Sigmoid colon (tissue), 7 donors: Measurements from ENCODE around the gene CD37. TPM values are rescaled to one million over a fixed set of nuclear protein-coding genes. Genes with fewer than 3 reads are reported as not detected.
"Not testable (repeated sequence)": the region's sequence is repeated elsewhere in the genome, so short reads cannot be mapped to it uniquely, and the experiment has no call there.

ENCODE experiments used
- DNase-seq: peaks from one replicate; pipeline ENCODE4 v3.0.0-alpha.2; 2019
- H3K27ac ChIP-seq, 4 donors: fragments of 200-600 bp; sonication (generic); one replicate each; pipeline ENCODE4 v1.5.1; 2016 to 2019; ENCODE audit warnings: mild to moderate bottlenecking in 1 of 4
- H3K27me3 ChIP-seq, 3 donors: fragments of 200-600 bp; sonication (generic); one replicate each; pipeline ENCODE4 v1.5.1; 2019; ENCODE audit warnings: mild to moderate bottlenecking in 1 of 3
- H3K36me3 ChIP-seq, 4 donors: fragments of 200-600 bp; sonication (generic); one replicate each; pipeline ENCODE4 v1.5.1; 2016 to 2019
- H3K4me1 ChIP-seq, 4 donors: fragments of 200-600 bp; sonication (generic); one replicate each; pipeline ENCODE4 v1.5.1; 2017 to 2019
- H3K4me3 ChIP-seq, 4 donors: fragments of 200-600 bp; sonication (generic); one replicate each; pipeline ENCODE4 v1.5.1; 2017 to 2019; ENCODE audit warnings: mild to moderate bottlenecking in 2 of 4, moderate library complexity in 1 of 4
- H3K9me3 ChIP-seq, 4 donors: fragments of 200-600 bp in 3 of 4; sonication (generic) in 3 of 4; one replicate each; pipeline versions ENCODE4 v1.5.1 to v1.6.1; 2013 to 2019
- EP300 ChIP-seq, 4 donors: sonication (generic); formaldehyde crosslinking; IDR thresholded peaks; one replicate each; pipeline ENCODE4 v1.6.1; 2017; ENCODE audit warnings: antibody characterized with exemption in 4 of 4
- POLR2A ChIP-seq, 2 donors: fragments of 450-650 bp; IDR thresholded peaks; one replicate each; pipeline ENCODE4 v1.6.1; 2016; ENCODE audit warnings: antibody characterized with exemption in 2 of 2, mild to moderate bottlenecking in 2 of 2, moderate library complexity in 2 of 2
- POLR2AphosphoS5 ChIP-seq, 4 donors: sonication (generic); formaldehyde crosslinking; IDR thresholded peaks; one replicate each; pipeline ENCODE4 v1.6.1; 2017; ENCODE audit warnings: antibody characterized with exemption in 4 of 4
- WGBS, 2 donors: extraction: QIAGEN DNeasy Blood & Tissue Kit; methylation state at CpG; one replicate each; pipeline ENCODE4 v1.1.7; 2013; 5-methylcytosine and 5-hydroxymethylcytosine counted together
- intact Hi-C: fragments of 100-400 bp; cut with DNase I; formaldehyde crosslinking; loops from one replicate; pipeline ENCODE4 v1.15.1; 2023
- polyA plus RNA-seq, 3 donors: library from polyadenylated mRNA; stranded (reverse); fragments of 200-250 nt; gene quantifications; one replicate each; pipeline ENCODE4 v1.2.3, GENCODE V29; 2013
- total RNA-seq, 4 donors: library from RNA; depleted of rRNA; stranded (reverse); fragments of >200 nt; gene quantifications; one replicate each; pipeline ENCODE4 v1.1.0, GENCODE V29; 2016
- TF ChIP-seq, protein P1 (sequence below), 4 experiments: fragments of 450-650 bp in 3 of 4; fragments of 200-600 bp in 1 of 4; IDR thresholded peaks; one replicate each; pipeline ENCODE4 v1.5.1; 2016 to 2019; ENCODE audit warnings: antibody characterized with exemption in 4 of 4, mild to moderate bottlenecking in 3 of 4, moderate library complexity in 2 of 4
- donor health status: healthy with polysubstance abuse.
- donor health status: Bipolar disorder and iron deficiency.
- donor health status: healthy.

CD37 gene
- total and polyA plus RNA-seq, 7 donors: 5.8 to 220 (median 9.4) TPM

GRCh38 chr19:49368711-49369358 is 33.6 kb downstream of the CD37 start:
- TF ChIP-seq POLR2AphosphoS5 (IDR thresholded peaks at IDR 0.05) (no peak), EP300 (IDR thresholded peaks at IDR 0.05) (no peak), POLR2A (IDR thresholded peaks at IDR 0.05) (no peak)
- TF ChIP-seq, protein P1, sequence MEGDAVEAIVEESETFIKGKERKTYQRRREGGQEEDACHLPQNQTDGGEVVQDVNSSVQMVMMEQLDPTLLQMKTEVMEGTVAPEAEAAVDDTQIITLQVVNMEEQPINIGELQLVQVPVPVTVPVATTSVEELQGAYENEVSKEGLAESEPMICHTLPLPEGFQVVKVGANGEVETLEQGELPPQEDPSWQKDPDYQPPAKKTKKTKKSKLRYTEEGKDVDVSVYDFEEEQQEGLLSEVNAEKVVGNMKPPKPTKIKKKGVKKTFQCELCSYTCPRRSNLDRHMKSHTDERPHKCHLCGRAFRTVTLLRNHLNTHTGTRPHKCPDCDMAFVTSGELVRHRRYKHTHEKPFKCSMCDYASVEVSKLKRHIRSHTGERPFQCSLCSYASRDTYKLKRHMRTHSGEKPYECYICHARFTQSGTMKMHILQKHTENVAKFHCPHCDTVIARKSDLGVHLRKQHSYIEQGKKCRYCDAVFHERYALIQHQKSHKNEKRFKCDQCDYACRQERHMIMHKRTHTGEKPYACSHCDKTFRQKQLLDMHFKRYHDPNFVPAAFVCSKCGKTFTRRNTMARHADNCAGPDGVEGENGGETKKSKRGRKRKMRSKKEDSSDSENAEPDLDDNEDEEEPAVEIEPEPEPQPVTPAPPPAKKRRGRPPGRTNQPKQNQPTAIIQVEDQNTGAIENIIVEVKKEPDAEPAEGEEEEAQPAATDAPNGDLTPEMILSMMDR (IDR thresholded peaks at IDR 0.05): no peak
- peaks cover 0 to 5% (median 1%) of the 10 kb centered on the region in 4 donors for H3K4me1 ChIP-seq
- peaks cover 0 to 9% (median 5%) of the 10 kb centered on the region in 4 donors for H3K9me3 ChIP-seq
- intact Hi-C loops: no loop called here
- no peak overlapping the region for H3K4me3 ChIP-seq
- 83% methylated on average over 5 of the region's 5 CpGs for WGBS, 2 donors
- DNase-seq: no peak
- no peak overlapping the region for H3K27ac ChIP-seq
- no peaks in the 10 kb centered on the region for H3K27me3 ChIP-seq
- H3K36me3 ChIP-seq: no peaks in the 10 kb centered on the region

- Histone ChIP-seq H3K4me1 (no peaks in the 10 kb centered on the region), H3K27me3 (no peaks in the 10 kb centered on the region), H3K9me3 (peaks cover 0 to 9% (median 5%) of the 10 kb centered on the region in 4 donors), H3K36me3 (no peaks in the 10 kb centered on the region), H3K27ac (no peak overlapping the region), H3K4me3 (no peak overlapping the region)
- intact Hi-C loops: no loop called here
- 70 to 90% methylated on average over 3 of the region's 3 CpGs for WGBS, 2 donors
- no peak for TF ChIP-seq EP300 (IDR thresholded peaks at IDR 0.05)
- no peak for TF ChIP-seq POLR2AphosphoS5 (IDR thresholded peaks at IDR 0.05)
- TF ChIP-seq, protein P1 (IDR thresholded peaks at IDR 0.05): no peak
- no peak for TF ChIP-seq POLR2A (IDR thresholded peaks at IDR 0.05)
- no peak for DNase-seq
Observed at GRCh38 chr19:49371184-49371583, 36.0 kb downstream of the CD37 start.

- H3K27ac ChIP-seq, H3K4me3 ChIP-seq, H3K27me3 ChIP-seq, intact Hi-C loops, H3K4me1 ChIP-seq, H3K36me3 ChIP-seq, DNase-seq, H3K9me3 ChIP-seq: not testable (repeated sequence)
- WGBS, 2 donors: 82 to 86% methylated on average over 3 of the region's 3 CpGs
Observed at GRCh38 chr19:49373174-49373573, 38.0 kb downstream of the CD37 start.

GRCh38 chr19:49374665-49375434 is 39.6 kb downstream of the CD37 start:
- H3K4me3 ChIP-seq: no peak overlapping the region
- H3K36me3 ChIP-seq: no peaks in the 10 kb centered on the region
- 85 to 87% methylated on average over 16 of the region's 16 CpGs for WGBS, 2 donors
- H3K27me3 ChIP-seq: no peaks in the 10 kb centered on the region
- peak; percentile 37 for DNase-seq
- intact Hi-C loops: no loop called here
- H3K4me1 ChIP-seq: no peaks in the 10 kb centered on the region
- no peak overlapping the region for H3K27ac ChIP-seq
- H3K9me3 ChIP-seq: no peaks in the 10 kb centered on the region
- TF ChIP-seq, protein P1 (IDR thresholded peaks at IDR 0.05): no peak
- TF ChIP-seq POLR2AphosphoS5 (IDR thresholded peaks at IDR 0.05): no peak
- no peak for TF ChIP-seq POLR2A (IDR thresholded peaks at IDR 0.05)
- no peak for TF ChIP-seq EP300 (IDR thresholded peaks at IDR 0.05)

GRCh38 chr19:49378512-49378911 is 43.3 kb downstream of the CD37 start:
- 67 to 76% methylated on average over 3 of the region's 3 CpGs for WGBS, 2 donors
- H3K27ac ChIP-seq: no peak overlapping the region
- no peak overlapping the region for H3K4me3 ChIP-seq
- H3K9me3 ChIP-seq: peaks cover 0 to 11% (median 3%) of the 10 kb centered on the region in 4 donors
- no peak for TF ChIP-seq POLR2A (IDR thresholded peaks at IDR 0.05)
- TF ChIP-seq, protein P1 (IDR thresholded peaks at IDR 0.05): no peak
- TF ChIP-seq EP300 (IDR thresholded peaks at IDR 0.05): no peak
- no peak for TF ChIP-seq POLR2AphosphoS5 (IDR thresholded peaks at IDR 0.05)
- no peak for DNase-seq
- intact Hi-C loops: no loop called here
- H3K27me3 ChIP-seq: no peaks in the 10 kb centered on the region
- no peaks in the 10 kb centered on the region for H3K4me1 ChIP-seq
- H3K36me3 ChIP-seq: no peaks in the 10 kb centered on the region
